Thoracic aorta (tissue), 2 donors: Measurements from ENCODE around the gene COMTD1. TPM values are rescaled to one million over a fixed set of nuclear protein-coding genes. Genes with fewer than 3 reads are reported as not detected.

Experiments
- ATAC-seq: fragments of 150-250 bp; one replicate; pipeline ENCODE4 v1.8.0; 2017; ENCODE audit warnings: low read depth; ENCODE audit not compliant: insufficient number of reproducible peaks, low FRiP score
- DNase-seq: peaks from one replicate; pipeline ENCODE4 v3.0.0-alpha.2; 2020; ENCODE audit warnings: low spot score
- H3K27ac ChIP-seq, 2 donors: fragments of 200-600 bp; sonication (generic); 1 replicate in 1 of 2; 2 replicates in 1 of 2; pipeline ENCODE4 v1.5.1; 2016; ENCODE audit warnings: mild to moderate bottlenecking in 2 of 2, moderate library complexity in 2 of 2
- H3K27me3 ChIP-seq: fragments of 200-600 bp; sonication (generic); replicated peaks from 2 replicates; pipeline ENCODE4 v1.6.0; 2016; ENCODE audit warnings: mild to moderate bottlenecking; ENCODE audit not compliant: insufficient read depth
- H3K36me3 ChIP-seq: fragments of 200-600 bp; sonication (generic); one replicate; pipeline ENCODE4 v1.5.1; 2016
- H3K4me1 ChIP-seq, 2 donors: fragments of 200-600 bp; sonication (generic); 1 replicate in 1 of 2; 2 replicates in 1 of 2; pipeline versions ENCODE4 v1.5.1 to v1.6.0; 2016; ENCODE audit warnings: low read depth in 2 of 2, mild to moderate bottlenecking in 1 of 2; ENCODE audit not compliant: control insufficient read depth in 1 of 2
- H3K4me3 ChIP-seq: fragments of 200-600 bp; sonication (generic); 2 replicates; pipeline ENCODE4 v1.5.1; 2016; ENCODE audit warnings: mild to moderate bottlenecking
- H3K9me3 ChIP-seq: fragments of 200-600 bp; sonication (generic); 2 replicates; pipeline ENCODE4 v1.5.1; 2016
- CTCF ChIP-seq: fragments of 200-600 bp; sonication (generic); IDR thresholded peaks from one replicate; pipeline ENCODE4 v1.5.1; 2019; ENCODE audit warnings: antibody characterized with exemption
- total RNA-seq, 2 donors: library from RNA; depleted of rRNA; stranded (reverse); fragments of >200 nt; gene quantifications; one replicate each; pipeline versions ENCODE4 v1.1.0 to v1.2.3, GENCODE V29; 2016

COMTD1 gene
- total RNA-seq, 2 donors from 2014 or later, result 19.0 to 35.6 TPM

GRCh38 chr10:75238182-75239095, 2.7 kb upstream of the COMTD1 start:
- DNase-seq (no peak), ATAC-seq (no peak)
- no peak overlapping the region for H3K27ac ChIP-seq
- H3K4me1 ChIP-seq, result peaks cover 0 to 13% of the 10 kb centered on the region in 2 donors
- H3K36me3 ChIP-seq, result no peaks in the 10 kb centered on the region
- H3K9me3 ChIP-seq, result no peaks in the 10 kb centered on the region
- no peak overlapping the region for H3K4me3 ChIP-seq
- no peaks in the 10 kb centered on the region for H3K27me3 ChIP-seq
- TF ChIP-seq CTCF, result no peak

- Histone ChIP-seq H3K27me3 (no peaks in the 10 kb centered on the region), H3K9me3 (no peaks in the 10 kb centered on the region), H3K4me1 (peaks cover 0 to 13% of the 10 kb centered on the region in 2 donors), H3K4me3 (peak overlapping the region; percentile 97), H3K36me3 (peaks cover 6% of the 10 kb centered on the region), H3K27ac (peak overlapping the region; percentile 6 to 59)
- DNase-seq (no peak), ATAC-seq (no peak)
- TF ChIP-seq CTCF, result no peak
Measured at GRCh38 chr10:75236178-75236825, 545 bp upstream of the COMTD1 start.

GRCh38 chr10:75234683-75235374, 928 bp downstream of the COMTD1 start:
- Histone ChIP-seq H3K36me3 (peaks cover 9% of the 10 kb centered on the region), H3K27ac (peak overlapping the region; percentile 78 to 81), H3K9me3 (no peaks in the 10 kb centered on the region), H3K4me3 (peak overlapping the region; percentile 97), H3K27me3 (no peaks in the 10 kb centered on the region), H3K4me1 (peaks cover 6 to 14% of the 10 kb centered on the region in 2 donors)
- no peak for TF ChIP-seq CTCF
- no peak for DNase-seq
- ATAC-seq, result no peak

- Histone ChIP-seq H3K27ac (peak overlapping the region; percentile 78 to 81), H3K36me3 (peaks cover 9% of the 10 kb centered on the region), H3K9me3 (no peaks in the 10 kb centered on the region), H3K4me1 (peaks cover 7 to 21% of the 10 kb centered on the region in 2 donors), H3K27me3 (no peaks in the 10 kb centered on the region), H3K4me3 (peak overlapping the region; percentile 97)
- peak; percentile 64 for ATAC-seq
- no peak for TF ChIP-seq CTCF
- peak; percentile 73 for DNase-seq
Measured at GRCh38 chr10:75234017-75234682, 1.6 kb downstream of the COMTD1 start.
